K562 (cell line): ENCODE results near the gene CCDC88C. TPM values are rescaled to one million over a fixed set of nuclear protein-coding genes. Genes with fewer than 3 reads are reported as not detected.

ENCODE experiments used
- ATAC-seq: fragments of 200-7000 bp; cut with Tn5 transposase; 3 replicates; pipeline ENCODE4 v1.9.1; 2020; ENCODE audit warnings: moderate library complexity
- BruUV-seq: library from RNA; stranded (reverse); fragments of 400-500 nt; replicated peaks from 2 replicates; lab custom pipeline; 2021; lab: Mats Ljungman, UMichigan
- CTCF ChIA-PET: fragments of 300-600 bp; formaldehyde crosslinking; extraction: SDS; loops from one replicate; lab custom pipeline; 2021; ENCODE audit warnings: low intra/inter-chr PET ratio; lab: Yijun Ruan, JAX
- POLR2A ChIA-PET: fragments of 300-600, 350-650 bp; sonication (Branson Sonifier 250); formaldehyde crosslinking; extraction: SDS; loops from one replicate; lab custom pipeline; 2021; ENCODE audit warnings: antibody characterized with exemption, inconsistent platforms; lab: Yijun Ruan, JAX
- DNase-seq, 4 experiments: peaks; one replicate each; pipeline versions ENCODE4 v3.0.0 to v3.0.0-alpha.2; 2011 to 2018; ENCODE audit warnings: low spot score in 3 of 4, mixed read lengths in 3 of 4; ENCODE audit errors: extremely low read depth in 1 of 4
- FAIRE-seq: peaks from 2 replicates; lab custom pipeline; 2011; peaks lifted over from hg19 to GRCh38; lab: Jason Lieb, UNC
- H2AFZ ChIP-seq: 2 replicates; pipeline ENCODE4 v1.6.0; 2011; ENCODE audit warnings: low read depth, low read length, control low read depth, inconsistent platforms
- H3K27ac ChIP-seq: fragments of 200-600 bp; 3 replicates; pipeline ENCODE4 v1.8.0; 2011; ENCODE audit warnings: low read depth, mild to moderate bottlenecking, control low read depth, inconsistent platforms, low read length, moderate library complexity, mixed read lengths; ENCODE audit errors: extremely low read depth
- H3K27me3 ChIP-seq, 2 experiments: fragments of 300-600 bp in 1 of 2; 2 replicates in 1 of 2; 3 replicates in 1 of 2; pipeline versions ENCODE4 v1.6.0 to v1.8.0; 2011; ENCODE audit warnings: inconsistent platforms in 2 of 2, low read length in 2 of 2, mild to moderate bottlenecking in 1 of 2, mixed read lengths in 1 of 2, moderate library complexity in 1 of 2; ENCODE audit not compliant: control insufficient read depth in 2 of 2, insufficient read depth in 2 of 2
- H3K36me3 ChIP-seq: fragments of 300-600 bp; 3 replicates; pipeline ENCODE4 v1.8.0; 2011; ENCODE audit warnings: mild to moderate bottlenecking, low read length, inconsistent platforms; ENCODE audit not compliant: control insufficient read depth, insufficient read depth
- H3K4me1 ChIP-seq, 2 experiments: fragments of 200-600 bp in 1 of 2; replicated peaks in 1 of 2; 2 replicates in 1 of 2; 3 replicates in 1 of 2; pipeline versions ENCODE4 v1.5.1 to v1.8.0; 2011; ENCODE audit warnings: inconsistent platforms in 2 of 2, low read length in 2 of 2, mild to moderate bottlenecking in 1 of 2, mixed read lengths in 1 of 2, moderate library complexity in 1 of 2; ENCODE audit not compliant: control insufficient read depth in 2 of 2, insufficient read depth in 2 of 2
- H3K4me2 ChIP-seq: 2 replicates; pipeline ENCODE4 v1.6.1; 2011; ENCODE audit warnings: low read length, control low read depth, inconsistent platforms, mixed read lengths; ENCODE audit not compliant: insufficient read depth
- H3K4me3 ChIP-seq: fragments of 200-600 bp; sonication (generic), shearing (Covaris generic); 2 replicates; pipeline ENCODE4 v1.5.1; 2016; ENCODE audit warnings: control low read depth, inconsistent platforms
- H3K79me2 ChIP-seq: fragments of 200-600 bp; 3 replicates; pipeline ENCODE4 v1.8.0; 2011; ENCODE audit warnings: low read length, inconsistent platforms; ENCODE audit not compliant: control insufficient read depth, insufficient read depth
- H3K9ac ChIP-seq, 2 experiments: 2 replicates each; pipeline versions ENCODE4 v1.6.0 to v1.6.1; 2011; ENCODE audit warnings: low read depth in 2 of 2, low read length in 2 of 2, control low read depth in 1 of 2, inconsistent platforms in 1 of 2, mild to moderate bottlenecking in 1 of 2, mixed read lengths in 1 of 2; ENCODE audit not compliant: insufficient read depth in 1 of 2
- H3K9me1 ChIP-seq: one replicate; pipeline ENCODE4 v1.6.0; 2011; ENCODE audit warnings: inconsistent platforms, mild to moderate bottlenecking, low read length, moderate library complexity; ENCODE audit not compliant: control insufficient read depth, insufficient read depth
- H3K9me3 ChIP-seq: replicated peaks from 2 replicates; pipeline ENCODE4 v1.5.1; 2011; ENCODE audit warnings: low read depth, low read length, inconsistent platforms; ENCODE audit not compliant: control insufficient read depth, insufficient read depth
- H4K20me1 ChIP-seq: replicated peaks from 2 replicates; pipeline ENCODE4 v1.6.1; 2011; ENCODE audit warnings: low read length, inconsistent platforms, mixed read lengths; ENCODE audit not compliant: control insufficient read depth, insufficient read depth
- NFXL1 ChIP-seq: fragments of 450-650 bp; formaldehyde crosslinking; IDR thresholded peaks from 2 replicates; pipeline ENCODE4 v1.4.0; 2021; ENCODE audit warnings: mild to moderate bottlenecking
- YY1 ChIP-seq, 3 experiments: IDR thresholded peaks; 2 replicates each; pipeline ENCODE4 v1.6.1; 2011; ENCODE audit warnings: low read length in 2 of 3, mild to moderate bottlenecking in 2 of 3, moderate library complexity in 2 of 3, borderline replicate concordance in 1 of 3, control low read depth in 1 of 3, low read depth in 1 of 3; ENCODE audit not compliant: insufficient read depth in 3 of 3, insufficient replicate concordance in 2 of 3, control insufficient read depth in 1 of 3, insufficient read length in 1 of 3; ENCODE audit errors: extremely low read depth in 1 of 3
- WGBS: fragments of 100-300 bp; shearing (Covaris generic); methylation state at CpG from one replicate; pipeline ENCODE4 v1.1.6; 2016; ENCODE audit warnings: low coverage, mixed read lengths; ENCODE audit not compliant: insufficient coverage; ENCODE audit errors: missing lambda C conversion rate; 5-methylcytosine and 5-hydroxymethylcytosine counted together
- in situ Hi-C: fragments of 300-500 bp; cut with MboI; formaldehyde crosslinking; loops from 4 replicates; pipeline ENCODE4 v1.15.0; 2018; ENCODE audit warnings: inconsistent platforms, mixed read lengths
- intact Hi-C: fragments of 100-400 bp; cut with micrococcal nuclease; formaldehyde crosslinking; loops from 2 replicates; pipeline ENCODE4 v1.14.2; 2022
- polyA plus RNA-seq, 8 experiments: library from polyadenylated mRNA; depleted of rRNA in 4 of 8; stranded (reverse) in 5 of 8; unstranded in 3 of 8; fragments of >200 nt; fragmentation: Nextera tagmentation in 2 of 8; fragmentation: Illumina TruSeq in 1 of 8; extraction: Ambion mirVana in 2 of 8; extraction: Trizol in 1 of 8; gene quantifications; 2 replicates each; pipeline versions ENCODE4 v1.2.1 to v1.2.3, GENCODE V29; 2011 to 2014; ENCODE audit warnings: inconsistent platforms in 1 of 8, missing spikeins in 1 of 8
- total RNA-seq, 7 experiments: library from RNA; depleted of rRNA in 6 of 7; stranded (reverse); fragments of >200 nt in 6 of 7; fragmentation: Illumina TruSeq in 2 of 7; extraction: Trizol in 2 of 7; gene quantifications; 2 replicates each; pipeline versions ENCODE4 v1.2.1 to v1.2.3, GENCODE V29; 2011 to 2021; ENCODE audit warnings: low replicate concordance in 1 of 7

The CCDC88C gene
- total and polyA plus RNA-seq, 9 of the 15 experiments (the other 6 are each of a cell fraction or from before 2014, with no cell fraction given): 0.62 to 22.5 (median 10.7) TPM

GRCh38 chr14:91286530-91286937, 131.1 kb downstream of the CCDC88C start (continued):
- TF ChIP-seq YY1 (IDR thresholded peaks at IDR 0.05; ENCODE audit: borderline replicate concordance in 1 of 3, control insufficient read depth in 1 of 3, extremely low read depth in 1 of 3, insufficient read depth in 3 of 3, insufficient read length in 1 of 3, insufficient replicate concordance in 2 of 3, low read depth in 1 of 3, low read length in 2 of 3): no peak
- TF ChIP-seq, all 486 proteins: peak for 10

- Histone ChIP-seq H3K36me3 (peaks cover 75% of the 10 kb centered on the region; the same call in 1 of the 3 replicates), H3K27me3 (no peaks in the 10 kb centered on the region), H3K27ac (no peak overlapping the region), H3K4me3 (no peak overlapping the region), H3K9me3 (no peaks in the 10 kb centered on the region), H4K20me1 (no peaks in the 10 kb centered on the region), H3K4me2 (no peak overlapping the region), H2AFZ (no peak overlapping the region), H3K4me1 (no peaks in the 10 kb centered on the region), H3K9me1 (no peaks in the 10 kb centered on the region), H3K79me2 (no peaks in the 10 kb centered on the region), H3K9ac (no peak overlapping the region)
- TF ChIP-seq NFXL1 (CRISPR knock-in tag): no peak
- intact Hi-C loops (no loop called here), in situ Hi-C loops (loop anchor here (5.0 kb wide), 2 partner anchors 108 to 383 kb away; no protein-coding TSS in a partner anchor)
- ATAC-seq: no peak
- no TSS peak for BruUV-seq
- no peak for FAIRE-seq
- no peak for DNase-seq
- ChIA-PET POLR2A (interaction anchor here (0.7 kb wide), 1 partner anchor 20 kb away, joined by 3 read pairs; no protein-coding TSS in a partner anchor), CTCF (interaction anchor here (0.6 to 3.3 kb wide), 5 partner anchors 103 to 712 kb away, joined by 3 to 29 read pairs (median 7); no protein-coding TSS in a partner anchor)
- WGBS: 93% methylated on average over 13 of the region's 14 CpGs
Observed at GRCh38 chr14:91284791-91285548, 132.7 kb downstream of the CCDC88C start.
